K562 (cell line): Measurements from ENCODE around the gene MILR1. TPM values are rescaled to one million over a fixed set of nuclear protein-coding genes. Genes with fewer than 3 reads are reported as not detected.

ENCODE experiments used
- ATF1 ChIP-seq, 2 experiments: fragments of 450-650 bp in 1 of 2; IDR thresholded peaks; 2 replicates each; pipeline ENCODE4 v1.6.1; 2016; ENCODE audit warnings: missing compliant biosample characterization in 1 of 2, missing genetic modification characterization in 1 of 2
- BHLHE40 ChIP-seq: IDR thresholded peaks from 2 replicates; pipeline ENCODE4 v1.6.1; 2011; ENCODE audit warnings: low read length, improper control_type of control experiment
- BRD9 ChIP-seq: fragments of 450-650 bp; IDR thresholded peaks from 2 replicates; pipeline ENCODE4 v1.6.1; 2018; ENCODE audit warnings: low read depth; ENCODE audit not compliant: partially characterized antibody
- CEBPG ChIP-seq, 3 experiments: fragments of 200-800 bp in 1 of 3; sonication (Bioruptor generic) in 1 of 3; sonication (generic) in 1 of 3; formaldehyde crosslinking in 1 of 3; IDR thresholded peaks in 2 of 3; conservative IDR thresholded peaks in 1 of 3; 2 replicates each; pipeline versions ENCODE4 v1.6.1 to v1.8.0; 2016 to 2022; ENCODE audit warnings: missing compliant biosample characterization in 2 of 3, missing genetic modification characterization in 2 of 3, mild to moderate bottlenecking in 1 of 3, missing genetic modification reagents in 1 of 3
- FOXA1 ChIP-seq: fragments of 450-650 bp; IDR thresholded peaks from 2 replicates; pipeline ENCODE4 v1.6.1; 2016; ENCODE audit warnings: mild to moderate bottlenecking, borderline replicate concordance
- HNRNPUL1 ChIP-seq: fragments of 200-400 bp; formaldehyde crosslinking; IDR thresholded peaks from 2 replicates; pipeline ENCODE4 v1.6.1; 2017; ENCODE audit warnings: low read length
- NFE2L1 ChIP-seq: fragments of 450-650 bp; IDR thresholded peaks from 2 replicates; pipeline ENCODE4 v1.6.1; 2016; ENCODE audit warnings: missing genetic modification characterization, low read depth, mild to moderate bottlenecking, missing compliant biosample characterization, moderate library complexity, borderline replicate concordance
- PATZ1 ChIP-seq: fragments of 250-450 bp; sonication (Bioruptor Pico); IDR thresholded peaks from 2 replicates; pipeline ENCODE4 v1.5.0; 2020; ENCODE audit warnings: mild to moderate bottlenecking, borderline replicate concordance
- PBX2 ChIP-seq, 2 experiments: IDR thresholded peaks in 1 of 2; conservative IDR thresholded peaks in 1 of 2; 2 replicates each; pipeline ENCODE4 v1.6.1; 2016; ENCODE audit warnings: low read depth in 2 of 2, mild to moderate bottlenecking in 1 of 2, missing compliant biosample characterization in 1 of 2, missing genetic modification characterization in 1 of 2, moderate library complexity in 1 of 2
- SETDB1 ChIP-seq: IDR thresholded peaks from one replicate; pipeline ENCODE4 v1.6.1; 2012; ENCODE audit warnings: low read length, control low read depth, inconsistent platforms
- TFAM ChIP-seq: fragments of 250-450 bp; sonication (Bioruptor Pico); conservative IDR thresholded peaks from 2 replicates; pipeline ENCODE4 v1.5.0; 2021; ENCODE audit warnings: mild to moderate bottlenecking, moderate library complexity
- TSC22D4 ChIP-seq: fragments of 450-650 bp; IDR thresholded peaks from 2 replicates; pipeline ENCODE4 v1.6.1; 2016; ENCODE audit warnings: missing genetic modification characterization, missing biosample characterization, control low read depth
- ZNF589 ChIP-seq: fragments of 200-800 bp; sonication (Bioruptor generic); IDR thresholded peaks from 2 replicates; pipeline ENCODE4 v1.6.1; 2016; ENCODE audit warnings: low read depth, missing genetic modification characterization, missing compliant biosample characterization
- ZNF740 ChIP-seq, 3 experiments: fragments of 200-800 bp in 1 of 3; sonication (Bioruptor generic) in 1 of 3; sonication (generic) in 1 of 3; formaldehyde crosslinking in 1 of 3; IDR thresholded peaks; 2 replicates each; pipeline versions ENCODE4 v1.6.1 to v1.8.0; 2016 to 2022; ENCODE audit warnings: mild to moderate bottlenecking in 2 of 3, missing compliant biosample characterization in 2 of 3, missing genetic modification characterization in 2 of 3, missing genetic modification reagents in 1 of 3
- polyA plus RNA-seq, 8 experiments: library from polyadenylated mRNA; depleted of rRNA in 4 of 8; stranded (reverse) in 5 of 8; unstranded in 3 of 8; fragments of >200 nt; fragmentation: Nextera tagmentation in 2 of 8; fragmentation: Illumina TruSeq in 1 of 8; extraction: Ambion mirVana in 2 of 8; extraction: Trizol in 1 of 8; gene quantifications; 2 replicates each; pipeline versions ENCODE4 v1.2.1 to v1.2.3, GENCODE V29; 2011 to 2014; ENCODE audit warnings: inconsistent platforms in 1 of 8, missing spikeins in 1 of 8
- total RNA-seq, 7 experiments: library from RNA; depleted of rRNA in 6 of 7; stranded (reverse); fragments of >200 nt in 6 of 7; fragmentation: Illumina TruSeq in 2 of 7; extraction: Trizol in 2 of 7; gene quantifications; 2 replicates each; pipeline versions ENCODE4 v1.2.1 to v1.2.3, GENCODE V29; 2011 to 2021; ENCODE audit warnings: low replicate concordance in 1 of 7
- TF ChIP-seq, protein P1 (sequence below): IDR thresholded peaks from 3 replicates; pipeline ENCODE4 v1.6.1; 2011; ENCODE audit warnings: borderline replicate concordance, mild to moderate bottlenecking, moderate library complexity; ENCODE audit not compliant: insufficient read length; ENCODE audit errors: extremely low read depth
- TF ChIP-seq, protein P2 (sequence below), 2 experiments: fragments of 450-650 bp in 1 of 2; sonication (generic) in 1 of 2; formaldehyde crosslinking; conservative IDR thresholded peaks; 2 replicates each; pipeline versions ENCODE4 v1.4.0 to v1.8.1; 2020 to 2022; ENCODE audit warnings: mild to moderate bottlenecking in 1 of 2, missing genetic modification reagents in 1 of 2

The MILR1 gene
- total and polyA plus RNA-seq, 9 of the 15 experiments (the other 6 are each of a cell fraction or from before 2014, with no cell fraction given): 3.8 to 14.1 (median 7.1) TPM

DNA sequence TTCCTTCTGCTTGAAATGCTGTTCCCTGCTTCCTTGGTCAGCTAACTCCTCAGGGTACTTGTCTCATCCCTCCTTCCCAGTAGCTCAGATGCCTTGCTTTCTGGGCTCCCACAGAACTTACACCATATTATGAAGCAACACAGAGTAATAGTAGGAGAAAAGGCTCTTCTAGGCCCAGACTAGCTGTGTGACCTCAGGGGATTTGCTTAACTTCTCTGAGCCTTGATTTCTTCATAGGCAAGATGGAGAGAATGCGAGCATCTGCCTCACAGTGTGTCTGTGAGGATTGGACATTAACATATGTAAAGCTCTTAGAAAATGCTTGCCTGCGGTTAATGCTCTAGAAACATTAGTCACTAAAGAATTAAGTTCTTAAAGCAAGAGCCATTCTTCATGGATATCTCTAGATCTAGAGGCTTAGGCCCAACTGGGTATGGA, 36.0 kb upstream of the MILR1 start (continued):
- TF ChIP-seq ATF1 (CRISPR knock-in tag; IDR thresholded peaks at IDR 0.05) (no peak), ATF1 (tag; IDR thresholded peaks at IDR 0.05) (no peak), SETDB1 (no peak), NFE2L1 (tag) (no peak), TSC22D4 (tag) (no peak), HNRNPUL1 (no peak), TFAM (CRISPR knock-in tag) (no peak), BRD9 (peak; percentile 57), PATZ1 (CRISPR knock-in tag) (no peak), ZNF589 (CRISPR knock-in tag) (no peak), BHLHE40 (no peak), ZNF740 (CRISPR knock-in tag; IDR thresholded peaks at IDR 0.05) (no peak), ZNF740 (tag; IDR thresholded peaks at IDR 0.05) (no peak), FOXA1 (no peak), CEBPG (CRISPR knock-in tag; IDR thresholded peaks at IDR 0.05) (0 out of 2 replicates have a peak, but pooled peaks have one; percentile 22), CEBPG (tag; conservative IDR thresholded peaks at IDR 0.05 in 1 of 2, IDR thresholded peaks at IDR 0.05 in 1 of 2) (no peak), PBX2 (CRISPR knock-in tag; IDR thresholded peaks at IDR 0.05; ENCODE audit: low read depth) (no peak), PBX2 (tag; conservative IDR thresholded peaks at IDR 0.05; ENCODE audit: low read depth) (no peak)
- TF ChIP-seq, protein P1, sequence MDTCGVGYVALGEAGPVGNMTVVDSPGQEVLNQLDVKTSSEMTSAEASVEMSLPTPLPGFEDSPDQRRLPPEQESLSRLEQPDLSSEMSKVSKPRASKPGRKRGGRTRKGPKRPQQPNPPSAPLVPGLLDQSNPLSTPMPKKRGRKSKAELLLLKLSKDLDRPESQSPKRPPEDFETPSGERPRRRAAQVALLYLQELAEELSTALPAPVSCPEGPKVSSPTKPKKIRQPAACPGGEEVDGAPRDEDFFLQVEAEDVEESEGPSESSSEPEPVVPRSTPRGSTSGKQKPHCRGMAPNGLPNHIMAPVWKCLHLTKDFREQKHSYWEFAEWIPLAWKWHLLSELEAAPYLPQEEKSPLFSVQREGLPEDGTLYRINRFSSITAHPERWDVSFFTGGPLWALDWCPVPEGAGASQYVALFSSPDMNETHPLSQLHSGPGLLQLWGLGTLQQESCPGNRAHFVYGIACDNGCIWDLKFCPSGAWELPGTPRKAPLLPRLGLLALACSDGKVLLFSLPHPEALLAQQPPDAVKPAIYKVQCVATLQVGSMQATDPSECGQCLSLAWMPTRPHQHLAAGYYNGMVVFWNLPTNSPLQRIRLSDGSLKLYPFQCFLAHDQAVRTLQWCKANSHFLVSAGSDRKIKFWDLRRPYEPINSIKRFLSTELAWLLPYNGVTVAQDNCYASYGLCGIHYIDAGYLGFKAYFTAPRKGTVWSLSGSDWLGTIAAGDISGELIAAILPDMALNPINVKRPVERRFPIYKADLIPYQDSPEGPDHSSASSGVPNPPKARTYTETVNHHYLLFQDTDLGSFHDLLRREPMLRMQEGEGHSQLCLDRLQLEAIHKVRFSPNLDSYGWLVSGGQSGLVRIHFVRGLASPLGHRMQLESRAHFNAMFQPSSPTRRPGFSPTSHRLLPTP: no peak
- TF ChIP-seq, protein P2, sequence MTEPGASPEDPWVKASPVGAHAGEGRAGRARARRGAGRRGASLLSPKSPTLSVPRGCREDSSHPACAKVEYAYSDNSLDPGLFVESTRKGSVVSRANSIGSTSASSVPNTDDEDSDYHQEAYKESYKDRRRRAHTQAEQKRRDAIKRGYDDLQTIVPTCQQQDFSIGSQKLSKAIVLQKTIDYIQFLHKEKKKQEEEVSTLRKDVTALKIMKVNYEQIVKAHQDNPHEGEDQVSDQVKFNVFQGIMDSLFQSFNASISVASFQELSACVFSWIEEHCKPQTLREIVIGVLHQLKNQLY (CRISPR knock-in tag; conservative IDR thresholded peaks at IDR 0.05): no peak
